Subcutaneous abdominal adipose tissue (tissue), 5 donors: ENCODE measurements around the gene CIDEC.

Experiments used
- H3K27ac ChIP-seq: one replicate; pipeline ENCODE4 v1.7.0; 2013; ENCODE audit warnings: low read depth, mild to moderate bottlenecking, inconsistent platforms, low read length, moderate library complexity
- H3K27me3 ChIP-seq, 5 donors: one replicate each; pipeline ENCODE4 v1.7.0; 2013; ENCODE audit warnings: low read length in 5 of 5, inconsistent platforms in 1 of 5; ENCODE audit not compliant: control insufficient read depth in 5 of 5, insufficient read depth in 4 of 5
- H3K36me3 ChIP-seq, 5 donors: one replicate each; pipeline ENCODE4 v1.7.0; 2013; ENCODE audit warnings: low read length in 5 of 5; ENCODE audit not compliant: control insufficient read depth in 5 of 5, insufficient read depth in 5 of 5
- H3K4me1 ChIP-seq, 5 donors: one replicate each; pipeline ENCODE4 v1.7.0; 2013; ENCODE audit warnings: low read length in 5 of 5, mild to moderate bottlenecking in 3 of 5, moderate library complexity in 1 of 5; ENCODE audit not compliant: control insufficient read depth in 5 of 5, insufficient read depth in 5 of 5
- H3K4me3 ChIP-seq, 5 donors: one replicate each; pipeline ENCODE4 v1.7.0; 2013; ENCODE audit warnings: low read length in 5 of 5, low read depth in 1 of 5
- H3K9ac ChIP-seq, 5 donors: one replicate each; pipeline ENCODE4 v1.7.0; 2013; ENCODE audit warnings: low read length in 5 of 5, mild to moderate bottlenecking in 4 of 5, moderate library complexity in 3 of 5
- H3K9me3 ChIP-seq, 5 donors: one replicate each; pipeline ENCODE4 v1.7.0; 2013; ENCODE audit warnings: low read length in 5 of 5; ENCODE audit not compliant: control insufficient read depth in 5 of 5
- donor health status: healthy.
- donor health status: healthy.
- donor health status: healthy.
- donor health status: healthy.
- donor health status: healthy.

Gene CIDEC

GRCh38 chr3:9818666-9819335, 61.3 kb downstream of the CIDEC start:
- Histone ChIP-seq H3K9me3 (no peaks in the 10 kb centered on the region), H3K9ac (no peak overlapping the region), H3K4me3 (no peak overlapping the region), H3K36me3 (peaks cover 0 to 32% (median 21%) of the 10 kb centered on the region in 5 donors), H3K27ac (no peak overlapping the region), H3K27me3 (no peaks in the 10 kb centered on the region), H3K4me1 (no peaks in the 10 kb centered on the region)

GRCh38 chr3:9817436-9817835, 62.6 kb downstream of the CIDEC start:
- peaks cover 0 to 39% (median 30%) of the 10 kb centered on the region in 5 donors for H3K36me3 ChIP-seq
- H3K9ac ChIP-seq: no peak overlapping the region
- no peaks in the 10 kb centered on the region for H3K4me1 ChIP-seq
- no peak overlapping the region for H3K4me3 ChIP-seq
- H3K9me3 ChIP-seq: no peaks in the 10 kb centered on the region
- no peaks in the 10 kb centered on the region for H3K27me3 ChIP-seq
- no peak overlapping the region for H3K27ac ChIP-seq
